ENCODE results near the gene SHROOM4.

The SHROOM4 gene

GRCh38 chrX:50716706-50717105, 97.3 kb downstream of the SHROOM4 start:
- no peak overlapping the region for H3K4me2 ChIP-seq (ENCODE audit: low read length)

GRCh38 chrX:50712777-50713176, 101.2 kb downstream of the SHROOM4 start:
- H3K27ac ChIP-seq: no peak overlapping the region
- no peaks in the 10 kb centered on the region for H3K36me3 ChIP-seq (ENCODE audit: control insufficient read depth, insufficient read depth, low read length)
- no peak overlapping the region for H3K9ac ChIP-seq
- no peak overlapping the region for H3K4me2 ChIP-seq (ENCODE audit: low read length)
- no peaks in the 10 kb centered on the region for H3K4me1 ChIP-seq
- no peaks in the 10 kb centered on the region for H3K9me3 ChIP-seq (ENCODE audit: control insufficient read depth, low read length)
- H2AFZ ChIP-seq: no peak overlapping the region
- H3K27me3 ChIP-seq (ENCODE audit: control insufficient read depth, insufficient read depth, low read length): no peaks in the 10 kb centered on the region
- TF ChIP-seq CTCF (IDR thresholded peaks at IDR 0.05): no peak
- H3K4me3 ChIP-seq (ENCODE audit: low read depth, low read length): no peak overlapping the region
- no peaks in the 10 kb centered on the region for H3K79me2 ChIP-seq

More at GRCh38 chrX:50716706-50717105, 97.3 kb downstream of the SHROOM4 start:
- Histone ChIP-seq H3K27me3 (ENCODE audit: control insufficient read depth, insufficient read depth, low read length) (no peaks in the 10 kb centered on the region), H3K79me2 (no peaks in the 10 kb centered on the region), H3K4me1 (no peaks in the 10 kb centered on the region), H3K36me3 (ENCODE audit: control insufficient read depth, insufficient read depth, low read length) (no peaks in the 10 kb centered on the region), H3K9me3 (ENCODE audit: control insufficient read depth, low read length) (no peaks in the 10 kb centered on the region), H3K4me3 (ENCODE audit: low read depth, low read length) (no peak overlapping the region), H3K9ac (no peak overlapping the region), H3K27ac (no peak overlapping the region), H2AFZ (no peak overlapping the region)
- TF ChIP-seq CTCF (IDR thresholded peaks at IDR 0.05): no peak

- no peak overlapping the region for H3K9ac ChIP-seq
- H3K4me3 ChIP-seq (ENCODE audit: low read depth, low read length): no peak overlapping the region
- no peaks in the 10 kb centered on the region for H3K27me3 ChIP-seq (ENCODE audit: control insufficient read depth, insufficient read depth, low read length)
These were observed 102.1 kb downstream of the SHROOM4 start for GRCh38 chrX:50711907-50712306.

GRCh38 chrX:50707955-50708699, 105.9 kb downstream of the SHROOM4 start:
- Histone ChIP-seq H3K9me3 (ENCODE audit: control insufficient read depth, low read length) (no peaks in the 10 kb centered on the region), H3K27ac (no peak overlapping the region), H3K4me2 (ENCODE audit: low read length) (no peak overlapping the region), H3K9ac (no peak overlapping the region), H3K4me3 (ENCODE audit: low read depth, low read length) (no peak overlapping the region), H2AFZ (no peak overlapping the region), H3K27me3 (ENCODE audit: control insufficient read depth, insufficient read depth, low read length) (no peaks in the 10 kb centered on the region), H3K36me3 (ENCODE audit: control insufficient read depth, insufficient read depth, low read length) (no peaks in the 10 kb centered on the region), H3K79me2 (no peaks in the 10 kb centered on the region), H3K4me1 (no peaks in the 10 kb centered on the region)
- no peak for TF ChIP-seq CTCF (IDR thresholded peaks at IDR 0.05)

More at GRCh38 chrX:50711907-50712306, 102.1 kb downstream of the SHROOM4 start:
- Histone ChIP-seq H3K9me3 (ENCODE audit: control insufficient read depth, low read length) (no peaks in the 10 kb centered on the region), H3K79me2 (no peaks in the 10 kb centered on the region), H3K4me1 (no peaks in the 10 kb centered on the region), H2AFZ (no peak overlapping the region), H3K36me3 (ENCODE audit: control insufficient read depth, insufficient read depth, low read length) (no peaks in the 10 kb centered on the region), H3K27ac (no peak overlapping the region), H3K4me2 (ENCODE audit: low read length) (no peak overlapping the region)
- no peak for TF ChIP-seq CTCF (IDR thresholded peaks at IDR 0.05)

- Histone ChIP-seq H3K27ac (no peak overlapping the region), H3K79me2 (no peaks in the 10 kb centered on the region), H3K4me3 (ENCODE audit: low read depth, low read length) (no peak overlapping the region), H2AFZ (no peak overlapping the region), H3K9me3 (ENCODE audit: control insufficient read depth, low read length) (no peaks in the 10 kb centered on the region), H3K36me3 (ENCODE audit: control insufficient read depth, insufficient read depth, low read length) (no peaks in the 10 kb centered on the region), H3K27me3 (ENCODE audit: control insufficient read depth, insufficient read depth, low read length) (no peaks in the 10 kb centered on the region), H3K4me2 (ENCODE audit: low read length) (no peak overlapping the region), H3K9ac (no peak overlapping the region), H3K4me1 (no peaks in the 10 kb centered on the region)
- TF ChIP-seq CTCF (IDR thresholded peaks at IDR 0.05): no peak
These were observed 106.6 kb downstream of the SHROOM4 start for GRCh38 chrX:50707405-50707804.
